ENCODE data around the gene HEY2.

The HEY2 gene

DNA sequence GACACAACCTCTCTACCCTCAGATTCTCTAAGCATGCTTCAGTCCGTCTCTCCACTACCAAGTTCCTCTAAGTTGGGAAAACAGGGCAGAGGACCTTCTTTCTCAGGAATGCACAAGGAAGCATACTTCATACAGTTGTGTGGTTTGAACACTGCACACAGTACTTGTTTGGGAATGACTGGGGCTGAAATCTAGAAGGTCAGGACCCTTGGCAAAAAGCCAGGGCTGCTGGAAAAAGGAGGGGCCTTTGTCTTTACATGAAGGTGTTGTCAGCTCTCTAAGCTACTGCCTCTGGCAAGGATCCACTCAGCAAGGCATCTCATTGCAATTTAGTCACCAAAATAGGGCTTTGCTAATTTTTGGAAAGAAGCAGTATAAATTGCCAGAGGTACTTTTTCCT is 20.7 kb upstream of the HEY2 start:
- no peaks in the 10 kb centered on the region for H3K4me1 ChIP-seq (ENCODE audit: control insufficient read depth, insufficient read depth, low read length)
- H3K9ac ChIP-seq (ENCODE audit: low read length) = no peak overlapping the region
- H3K9me3 ChIP-seq (ENCODE audit: control insufficient read depth, low read length) = no peaks in the 10 kb centered on the region
- no peak overlapping the region for H3K4me3 ChIP-seq (ENCODE audit: low read length)
- no peaks in the 10 kb centered on the region for H3K27me3 ChIP-seq (ENCODE audit: control insufficient read depth, insufficient read depth, low read length)
- no peaks in the 10 kb centered on the region for H3K36me3 ChIP-seq (ENCODE audit: control insufficient read depth, insufficient read depth, low read length)

DNA sequence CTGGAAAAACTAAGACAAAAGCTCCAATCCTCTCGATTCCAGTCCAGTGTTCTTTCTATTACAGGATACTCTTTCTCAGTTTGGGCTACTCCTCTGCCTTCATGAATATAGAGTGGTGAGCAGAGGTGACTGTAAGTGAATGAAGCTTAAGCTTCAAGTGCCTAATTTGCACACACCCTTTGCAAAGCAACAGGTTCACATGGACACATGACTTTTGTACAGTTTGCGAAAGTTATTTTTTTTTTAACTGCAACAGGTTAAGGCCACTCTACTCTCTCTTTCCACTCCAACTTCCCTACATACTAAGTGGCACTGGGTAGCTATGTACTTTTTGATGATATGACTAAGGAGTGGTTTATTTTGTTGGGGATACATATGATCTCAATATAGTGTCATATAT is 19.4 kb upstream of the HEY2 start:
- Histone ChIP-seq H3K27me3 (ENCODE audit: control insufficient read depth, insufficient read depth, low read length) (no peaks in the 10 kb centered on the region), H3K9ac (ENCODE audit: low read length) (no peak overlapping the region), H3K4me3 (ENCODE audit: low read length) (no peak overlapping the region), H3K4me1 (ENCODE audit: control insufficient read depth, insufficient read depth, low read length) (no peaks in the 10 kb centered on the region), H3K9me3 (ENCODE audit: control insufficient read depth, low read length) (no peaks in the 10 kb centered on the region), H3K36me3 (ENCODE audit: control insufficient read depth, insufficient read depth, low read length) (no peaks in the 10 kb centered on the region)

- H3K36me3 ChIP-seq (ENCODE audit: control insufficient read depth, insufficient read depth, low read length) = no peaks in the 10 kb centered on the region
- H3K4me3 ChIP-seq (ENCODE audit: low read length) = no peak overlapping the region
- no peaks in the 10 kb centered on the region for H3K9me3 ChIP-seq (ENCODE audit: control insufficient read depth, low read length)
- no peaks in the 10 kb centered on the region for H3K27me3 ChIP-seq (ENCODE audit: control insufficient read depth, insufficient read depth, low read length)
- H3K4me1 ChIP-seq (ENCODE audit: control insufficient read depth, insufficient read depth, low read length) = no peaks in the 10 kb centered on the region
- no peak overlapping the region for H3K9ac ChIP-seq (ENCODE audit: low read length)
These were observed 17.0 kb upstream of the HEY2 start for GRCh38 chr6:125732398-125732797.

- H3K4me1 ChIP-seq (ENCODE audit: control insufficient read depth, insufficient read depth, low read length) = no peaks in the 10 kb centered on the region
- H3K27me3 ChIP-seq (ENCODE audit: control insufficient read depth, insufficient read depth, low read length) = no peaks in the 10 kb centered on the region
- H3K36me3 ChIP-seq (ENCODE audit: control insufficient read depth, insufficient read depth, low read length) = no peaks in the 10 kb centered on the region
- H3K9ac ChIP-seq (ENCODE audit: low read length) = no peak overlapping the region
- H3K4me3 ChIP-seq (ENCODE audit: low read length) = no peak overlapping the region
- H3K9me3 ChIP-seq (ENCODE audit: control insufficient read depth, low read length) = no peaks in the 10 kb centered on the region
These were observed 15.7 kb upstream of the HEY2 start for GRCh38 chr6:125733516-125734300.

DNA sequence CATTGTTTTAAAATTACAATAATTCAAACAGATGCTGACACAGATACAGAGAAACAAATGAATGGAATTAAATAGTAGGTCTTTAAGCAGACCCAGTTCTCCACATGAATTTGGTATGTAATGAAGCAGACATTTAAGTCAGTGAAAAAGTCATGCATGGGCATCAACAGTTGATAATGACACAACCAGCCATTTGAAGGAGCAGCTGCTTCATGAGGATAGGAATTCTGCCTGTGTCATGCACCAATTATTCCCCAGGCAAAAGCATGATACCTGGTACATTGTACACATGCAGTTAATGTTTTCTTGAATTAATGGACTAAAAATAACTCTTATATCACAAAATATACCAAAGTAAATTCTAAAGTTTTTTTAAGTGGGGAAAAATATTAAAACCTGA is 11.2 kb upstream of the HEY2 start:
- Histone ChIP-seq H3K4me1 (ENCODE audit: control insufficient read depth, insufficient read depth, low read length) (no peaks in the 10 kb centered on the region), H3K27me3 (ENCODE audit: control insufficient read depth, insufficient read depth, low read length) (no peaks in the 10 kb centered on the region), H3K36me3 (ENCODE audit: control insufficient read depth, insufficient read depth, low read length) (no peaks in the 10 kb centered on the region), H3K4me3 (ENCODE audit: low read length) (no peak overlapping the region), H3K9ac (ENCODE audit: low read length) (no peak overlapping the region), H3K9me3 (ENCODE audit: control insufficient read depth, low read length) (no peaks in the 10 kb centered on the region)

GRCh38 chr6:125739364-125739763 is 10.1 kb upstream of the HEY2 start:
- no peak overlapping the region for H3K9ac ChIP-seq (ENCODE audit: low read length)
- H3K4me1 ChIP-seq (ENCODE audit: control insufficient read depth, insufficient read depth, low read length) = no peaks in the 10 kb centered on the region
- H3K36me3 ChIP-seq (ENCODE audit: control insufficient read depth, insufficient read depth, low read length) = no peaks in the 10 kb centered on the region
- H3K9me3 ChIP-seq (ENCODE audit: control insufficient read depth, low read length) = no peaks in the 10 kb centered on the region
- no peak overlapping the region for H3K4me3 ChIP-seq (ENCODE audit: low read length)
- peaks cover 4% of the 10 kb centered on the region for H3K27me3 ChIP-seq (ENCODE audit: control insufficient read depth, insufficient read depth, low read length)

- H3K4me1 ChIP-seq (ENCODE audit: control insufficient read depth, insufficient read depth, low read length) = no peaks in the 10 kb centered on the region
- peaks cover 19% of the 10 kb centered on the region for H3K27me3 ChIP-seq (ENCODE audit: control insufficient read depth, insufficient read depth, low read length)
- H3K9ac ChIP-seq (ENCODE audit: low read length) = no peak overlapping the region
- no peaks in the 10 kb centered on the region for H3K9me3 ChIP-seq (ENCODE audit: control insufficient read depth, low read length)
- H3K4me3 ChIP-seq (ENCODE audit: low read length) = no peak overlapping the region
- H3K36me3 ChIP-seq (ENCODE audit: control insufficient read depth, insufficient read depth, low read length) = no peaks in the 10 kb centered on the region
These were observed 8.1 kb upstream of the HEY2 start for GRCh38 chr6:125741336-125741735.

DNA sequence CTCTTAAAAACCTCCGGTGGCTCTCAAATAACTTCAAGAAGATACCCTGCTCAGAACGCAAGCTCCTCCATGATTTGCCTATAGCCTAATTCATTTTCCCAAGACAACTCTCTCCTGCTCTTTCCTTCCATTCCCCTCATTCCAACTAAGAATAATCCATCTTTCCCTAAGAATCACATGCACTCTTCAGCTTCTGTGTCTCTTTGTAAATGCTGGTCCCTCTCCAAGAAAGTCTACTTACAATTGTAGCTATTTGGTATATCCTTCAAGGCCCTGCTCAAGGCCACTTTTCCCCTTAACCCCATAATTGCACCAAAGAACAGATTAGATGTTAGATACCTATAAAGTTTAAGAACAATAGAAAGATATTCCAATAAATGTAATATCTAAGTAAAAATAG is 7.4 kb upstream of the HEY2 start:
- H3K9ac ChIP-seq (ENCODE audit: low read length) = no peak overlapping the region

DNA sequence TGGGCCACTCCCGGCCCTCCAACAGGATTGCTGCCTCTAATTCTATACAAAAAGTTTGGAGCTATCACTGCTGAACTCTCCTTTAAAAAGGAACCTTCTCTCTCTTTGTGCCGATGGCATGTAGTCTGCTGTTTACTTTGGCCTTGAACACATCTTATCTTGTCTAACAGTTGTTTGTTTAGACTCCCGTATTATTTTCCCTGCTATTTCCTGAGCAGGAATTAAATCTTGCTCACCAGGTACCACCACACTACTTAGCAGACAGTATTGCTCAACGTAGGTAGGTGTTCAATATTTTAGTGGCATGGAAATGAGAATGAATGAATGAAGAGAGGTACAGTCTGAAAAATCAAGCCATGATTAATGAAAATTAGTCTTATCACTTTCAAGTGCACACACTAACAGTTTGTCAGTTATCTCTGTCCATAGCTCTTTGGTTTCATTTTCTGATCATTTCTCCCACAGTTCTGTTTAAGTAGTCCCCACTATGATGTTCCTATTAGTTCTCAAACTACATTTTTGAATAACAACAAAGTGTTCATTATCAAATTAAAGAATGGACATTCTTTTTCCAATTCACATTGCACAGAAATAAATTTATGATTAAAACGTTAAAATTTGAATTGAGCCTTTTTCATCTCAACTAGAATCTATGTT is 6.8 kb upstream of the HEY2 start:
- H3K27me3 ChIP-seq (ENCODE audit: control insufficient read depth, insufficient read depth, low read length) = peaks cover 32% of the 10 kb centered on the region
- no peak overlapping the region for H3K9ac ChIP-seq (ENCODE audit: low read length)
- no peaks in the 10 kb centered on the region for H3K36me3 ChIP-seq (ENCODE audit: control insufficient read depth, insufficient read depth, low read length)
- peaks cover 12% of the 10 kb centered on the region for H3K4me1 ChIP-seq (ENCODE audit: control insufficient read depth, insufficient read depth, low read length)
- H3K9me3 ChIP-seq (ENCODE audit: control insufficient read depth, low read length) = no peaks in the 10 kb centered on the region
- H3K4me3 ChIP-seq (ENCODE audit: low read length) = no peak overlapping the region

More for the DNA sequence above, 7.4 kb upstream of the HEY2 start:
- H3K4me1 ChIP-seq (ENCODE audit: control insufficient read depth, insufficient read depth, low read length) = peaks cover 6% of the 10 kb centered on the region
- H3K36me3 ChIP-seq (ENCODE audit: control insufficient read depth, insufficient read depth, low read length) = no peaks in the 10 kb centered on the region
- H3K4me3 ChIP-seq (ENCODE audit: low read length) = no peak overlapping the region
- peaks cover 26% of the 10 kb centered on the region for H3K27me3 ChIP-seq (ENCODE audit: control insufficient read depth, insufficient read depth, low read length)
- no peaks in the 10 kb centered on the region for H3K9me3 ChIP-seq (ENCODE audit: control insufficient read depth, low read length)

GRCh38 chr6:125743604-125744003 is 5.8 kb upstream of the HEY2 start:
- Histone ChIP-seq H3K4me3 (ENCODE audit: low read length) (no peak overlapping the region), H3K4me1 (ENCODE audit: control insufficient read depth, insufficient read depth, low read length) (peaks cover 22% of the 10 kb centered on the region), H3K9ac (ENCODE audit: low read length) (no peak overlapping the region), H3K36me3 (ENCODE audit: control insufficient read depth, insufficient read depth, low read length) (no peaks in the 10 kb centered on the region), H3K9me3 (ENCODE audit: control insufficient read depth, low read length) (no peaks in the 10 kb centered on the region), H3K27me3 (ENCODE audit: control insufficient read depth, insufficient read depth, low read length) (peaks cover 42% of the 10 kb centered on the region)

DNA sequence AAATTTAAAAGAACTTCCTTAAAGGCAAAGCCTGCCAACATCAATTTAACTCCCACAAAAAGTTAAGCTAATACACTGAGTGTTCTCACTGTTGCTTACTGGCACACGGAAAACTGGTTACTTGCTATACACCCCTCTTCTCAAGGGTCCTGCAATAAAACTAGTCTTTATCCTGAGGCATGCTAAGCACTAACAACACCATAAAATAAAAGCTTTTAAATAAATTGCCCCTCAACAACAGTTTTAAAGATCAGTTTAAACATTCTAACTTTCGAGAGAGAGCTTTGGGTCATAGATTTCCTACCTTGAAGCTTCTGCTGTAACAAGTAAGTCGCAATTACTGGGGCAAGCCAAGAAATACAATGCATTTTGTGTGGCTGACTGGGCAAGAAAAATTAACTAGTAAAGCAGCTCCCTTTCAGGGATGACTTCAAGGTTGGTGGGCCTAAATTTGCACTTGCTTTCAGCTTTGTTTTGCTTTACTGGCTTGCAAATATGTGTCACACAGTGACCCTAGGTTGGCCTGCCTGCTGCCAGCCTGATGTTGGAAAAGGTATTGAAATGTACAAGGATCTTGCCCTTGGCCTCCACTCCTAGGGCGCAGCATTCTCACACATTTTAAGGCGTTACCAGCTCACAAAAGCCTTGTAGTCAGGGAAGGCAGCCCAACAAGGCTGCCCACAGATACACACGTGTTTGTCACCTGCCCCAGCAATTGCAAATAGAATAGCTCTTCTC is 4.0 kb upstream of the HEY2 start:
- peaks cover 36% of the 10 kb centered on the region for H3K4me1 ChIP-seq (ENCODE audit: control insufficient read depth, insufficient read depth, low read length)
- H3K9me3 ChIP-seq (ENCODE audit: control insufficient read depth, low read length) = no peaks in the 10 kb centered on the region
- H3K9ac ChIP-seq (ENCODE audit: low read length) = no peak overlapping the region
- H3K27me3 ChIP-seq (ENCODE audit: control insufficient read depth, insufficient read depth, low read length) = peaks cover 58% of the 10 kb centered on the region
- H3K4me3 ChIP-seq (ENCODE audit: low read length) = no peak overlapping the region
- no peaks in the 10 kb centered on the region for H3K36me3 ChIP-seq (ENCODE audit: control insufficient read depth, insufficient read depth, low read length)

GRCh38 chr6:125746019-125746414 is 3.4 kb upstream of the HEY2 start:
- Histone ChIP-seq H3K27me3 (ENCODE audit: control insufficient read depth, insufficient read depth, low read length) (peaks cover 64% of the 10 kb centered on the region), H3K9ac (ENCODE audit: low read length) (no peak overlapping the region), H3K4me1 (ENCODE audit: control insufficient read depth, insufficient read depth, low read length) (peaks cover 36% of the 10 kb centered on the region), H3K36me3 (ENCODE audit: control insufficient read depth, insufficient read depth, low read length) (no peaks in the 10 kb centered on the region), H3K4me3 (ENCODE audit: low read length) (no peak overlapping the region), H3K9me3 (ENCODE audit: control insufficient read depth, low read length) (no peaks in the 10 kb centered on the region)

Measured in mucosa of stomach (tissue), 1 donor.